ENCODE data around the gene HTR3C.

GRCh38 chr3:184008161-184008560, 44.7 kb upstream of the HTR3C start:
- TF ChIP-seq POLR2AphosphoS5 (IDR thresholded peaks at IDR 0.05; ENCODE audit: low read depth, low read length) (no peak), POLR2A (IDR thresholded peaks at IDR 0.05; ENCODE audit: low read depth, low read length) (no peak), TAF1 (IDR thresholded peaks at IDR 0.05; ENCODE audit: borderline replicate concordance, low read depth, low read length) (no peak)
